HepG2 (cell line): ENCODE results near the gene CR1L. TPM values are rescaled to one million over a fixed set of nuclear protein-coding genes. Genes with fewer than 3 reads are reported as not detected.

ENCODE experiments used
- ARID3A ChIP-seq: IDR thresholded peaks from 2 replicates; pipeline ENCODE4 v1.6.1; 2012; ENCODE audit warnings: low read depth, low read length, improper control_type of control experiment
- CHD4 ChIP-seq: fragments of 200-600 bp; sonication (generic); IDR thresholded peaks from 2 replicates; pipeline ENCODE4 v1.7.0; 2017; ENCODE audit warnings: mild to moderate bottlenecking, low read length, borderline replicate concordance
- HMG20B ChIP-seq: conservative IDR thresholded peaks from 2 replicates; pipeline ENCODE4 v1.6.1; 2016; ENCODE audit warnings: missing genetic modification reagents, missing compliant biosample characterization
- HMGA1 ChIP-seq: sonication (generic); formaldehyde crosslinking; conservative IDR thresholded peaks from 2 replicates; pipeline ENCODE4 v1.4.0; 2020; ENCODE audit warnings: missing genetic modification reagents
- HOXD1 ChIP-seq: sonication (generic); formaldehyde crosslinking; IDR thresholded peaks from 2 replicates; pipeline ENCODE4 v1.5.0; 2020; ENCODE audit warnings: missing genetic modification reagents
- PAX8 ChIP-seq: sonication (generic); formaldehyde crosslinking; IDR thresholded peaks from 2 replicates; pipeline ENCODE4 v1.8.0; 2022; ENCODE audit warnings: mild to moderate bottlenecking, missing genetic modification reagents, borderline replicate concordance
- TP53 ChIP-seq: sonication (generic); formaldehyde crosslinking; conservative IDR thresholded peaks from 2 replicates; pipeline ENCODE4 v1.4.0; 2020; ENCODE audit warnings: missing genetic modification reagents
- USF2 ChIP-seq, 2 experiments: sonication (generic) in 1 of 2; formaldehyde crosslinking in 1 of 2; IDR thresholded peaks; 2 replicates each; pipeline versions ENCODE4 v1.5.1 to v1.6.1; 2011 to 2020; ENCODE audit warnings: borderline replicate concordance in 1 of 2, low read depth in 1 of 2, low read length in 1 of 2, mild to moderate bottlenecking in 1 of 2, missing genetic modification reagents in 1 of 2, moderate library complexity in 1 of 2
- ZFP36L2 ChIP-seq: sonication (generic); formaldehyde crosslinking; IDR thresholded peaks from 2 replicates; pipeline ENCODE4 v1.4.0; 2020; ENCODE audit warnings: missing genetic modification reagents
- ZGPAT ChIP-seq: IDR thresholded peaks from 2 replicates; pipeline ENCODE4 v1.6.1; 2016; ENCODE audit warnings: mild to moderate bottlenecking
- ZNF234 ChIP-seq: sonication (generic); formaldehyde crosslinking; conservative IDR thresholded peaks from 2 replicates; pipeline ENCODE4 v1.5.1; 2020; ENCODE audit warnings: mild to moderate bottlenecking, missing genetic modification reagents
- ZNF335 ChIP-seq: sonication (generic); formaldehyde crosslinking; IDR thresholded peaks from 2 replicates; pipeline ENCODE4 v1.4.0; 2020; ENCODE audit warnings: missing genetic modification reagents
- ZNF512 ChIP-seq: sonication (generic); formaldehyde crosslinking; IDR thresholded peaks from 2 replicates; pipeline ENCODE4 v1.4.0; 2020; ENCODE audit warnings: mild to moderate bottlenecking, missing genetic modification reagents
- ZNF704 ChIP-seq: sonication (generic); formaldehyde crosslinking; IDR thresholded peaks from 2 replicates; pipeline ENCODE4 v1.8.1; 2023; ENCODE audit warnings: mild to moderate bottlenecking, inconsistent platforms, moderate library complexity, missing genetic modification reagents, borderline replicate concordance
- polyA plus RNA-seq, 8 experiments: library from polyadenylated mRNA; depleted of rRNA in 3 of 8; stranded (reverse) in 7 of 8; unstranded in 1 of 8; fragments of >200 nt; fragmentation: Illumina TruSeq in 4 of 8; extraction: Trizol in 4 of 8; gene quantifications; 2 replicates each; pipeline versions ENCODE4 v1.2.1 to v1.2.3, GENCODE V29; 2011 to 2016; ENCODE audit warnings: low read depth in 4 of 8, missing spikeins in 1 of 8, mixed read lengths in 1 of 8; ENCODE audit not compliant: insufficient read depth in 1 of 8
- total RNA-seq, 5 experiments: library from RNA; depleted of rRNA; stranded (reverse); fragments of >200 nt; fragmentation: Illumina TruSeq; extraction: Trizol; gene quantifications; 2 replicates each; pipeline ENCODE4 v1.2.3, GENCODE V29; 2016; ENCODE audit warnings: low read depth in 1 of 5
- TF ChIP-seq, protein P1 (sequence below): sonication (generic); formaldehyde crosslinking; IDR thresholded peaks from 2 replicates; pipeline ENCODE4 v1.4.0; 2020; ENCODE audit warnings: missing genetic modification reagents, borderline replicate concordance
- TF ChIP-seq, protein P2 (sequence below): sonication (generic); formaldehyde crosslinking; IDR thresholded peaks from 2 replicates; pipeline ENCODE4 v1.8.1; 2023; ENCODE audit warnings: missing genetic modification reagents, mild to moderate bottlenecking, borderline replicate concordance

CR1L gene
- total and polyA plus RNA-seq, 2 of the 13 experiments (the other 11 are each of a cell fraction or from before 2014, with no cell fraction given): not detected

GRCh38 chr1:207751790-207752455 is 107.0 kb downstream of the CR1L start, which contains the start of gene CD46 (continued):
- TF ChIP-seq, protein P1, sequence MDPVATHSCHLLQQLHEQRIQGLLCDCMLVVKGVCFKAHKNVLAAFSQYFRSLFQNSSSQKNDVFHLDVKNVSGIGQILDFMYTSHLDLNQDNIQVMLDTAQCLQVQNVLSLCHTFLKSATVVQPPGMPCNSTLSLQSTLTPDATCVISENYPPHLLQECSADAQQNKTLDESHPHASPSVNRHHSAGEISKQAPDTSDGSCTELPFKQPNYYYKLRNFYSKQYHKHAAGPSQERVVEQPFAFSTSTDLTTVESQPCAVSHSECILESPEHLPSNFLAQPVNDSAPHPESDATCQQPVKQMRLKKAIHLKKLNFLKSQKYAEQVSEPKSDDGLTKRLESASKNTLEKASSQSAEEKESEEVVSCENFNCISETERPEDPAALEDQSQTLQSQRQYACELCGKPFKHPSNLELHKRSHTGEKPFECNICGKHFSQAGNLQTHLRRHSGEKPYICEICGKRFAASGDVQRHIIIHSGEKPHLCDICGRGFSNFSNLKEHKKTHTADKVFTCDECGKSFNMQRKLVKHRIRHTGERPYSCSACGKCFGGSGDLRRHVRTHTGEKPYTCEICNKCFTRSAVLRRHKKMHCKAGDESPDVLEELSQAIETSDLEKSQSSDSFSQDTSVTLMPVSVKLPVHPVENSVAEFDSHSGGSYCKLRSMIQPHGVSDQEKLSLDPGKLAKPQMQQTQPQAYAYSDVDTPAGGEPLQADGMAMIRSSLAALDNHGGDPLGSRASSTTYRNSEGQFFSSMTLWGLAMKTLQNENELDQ: no peak
- TF ChIP-seq PAX8 (CRISPR knock-in tag) (no peak; the same call in 1 of the 2 replicates), CHD4 (no peak), HMG20B (no peak), USF2 (IDR thresholded peaks at IDR 0.05; ENCODE audit: low read depth, low read length) (peak; percentile 85), USF2 (CRISPR knock-in tag; IDR thresholded peaks at IDR 0.05; ENCODE audit: borderline replicate concordance) (peak; percentile 92), ZFP36L2 (CRISPR knock-in tag) (no peak), ARID3A (0 out of 2 replicates have a peak, but pooled peaks have one; percentile 13), ZNF234 (no peak), ZNF335 (CRISPR knock-in tag) (peak; percentile 60; the same call in 1 of the 2 replicates), HOXD1 (CRISPR knock-in tag) (no peak; the same call in none of the 2 replicates), TP53 (CRISPR knock-in tag) (0 out of 2 replicates have a peak, but pooled peaks have one; percentile 14), ZNF512 (CRISPR knock-in tag) (no peak), HMGA1 (no peak), ZGPAT (CRISPR knock-in tag) (peak; percentile 71; the same call in 1 of the 2 replicates), ZNF704 (CRISPR knock-in tag) (no peak; the same call in 1 of the 2 replicates)
- TF ChIP-seq, protein P2, sequence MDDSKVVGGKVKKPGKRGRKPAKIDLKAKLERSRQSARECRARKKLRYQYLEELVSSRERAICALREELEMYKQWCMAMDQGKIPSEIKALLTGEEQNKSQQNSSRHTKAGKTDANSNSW (CRISPR knock-in tag): no peak
